Measurements from ENCODE around the gene ZNF516. TPM values are rescaled to one million over a fixed set of nuclear protein-coding genes. Genes with fewer than 3 reads are reported as not detected.

Gene ZNF516
- polyA plus RNA-seq, 1 experiment: 11.3 TPM

- Histone ChIP-seq H3K4me3 (ENCODE audit: low read depth, low read length) (no peak overlapping the region), H3K36me3 (ENCODE audit: control insufficient read depth, insufficient read depth, low read length) (peaks cover 4% of the 10 kb centered on the region), H3K27me3 (ENCODE audit: control insufficient read depth, insufficient read depth, low read length) (no peaks in the 10 kb centered on the region)
- no peak for TF ChIP-seq CTCF (IDR thresholded peaks at IDR 0.05; ENCODE audit: insufficient read depth, low read depth, low read length)
- DNase-seq (ENCODE audit: low read depth): no peak
- ChIA-PET CTCF (interaction anchor here (0.6 to 1.2 kb wide), 3 partner anchors 11 to 29 kb away, joined by 3 to 4 read pairs (median 3); no protein-coding TSS in a partner anchor), POLR2A (no interaction called here)
Observed at GRCh38 chr18:76461148-76461547, 33.9 kb downstream of the ZNF516 start.

GRCh38 chr18:76460482-76460881 is 34.6 kb downstream of the ZNF516 start:
- ChIA-PET POLR2A (no interaction called here), CTCF (interaction anchor here (0.6 to 1.2 kb wide), 3 partner anchors 10 to 30 kb away, joined by 3 to 4 read pairs (median 3); no protein-coding TSS in a partner anchor)
- no peak for TF ChIP-seq CTCF (IDR thresholded peaks at IDR 0.05; ENCODE audit: insufficient read depth, low read depth, low read length)
- Histone ChIP-seq H3K27me3 (ENCODE audit: control insufficient read depth, insufficient read depth, low read length) (no peaks in the 10 kb centered on the region), H3K4me3 (ENCODE audit: low read depth, low read length) (no peak overlapping the region), H3K36me3 (ENCODE audit: control insufficient read depth, insufficient read depth, low read length) (peaks cover 4% of the 10 kb centered on the region)
- no peak for DNase-seq (ENCODE audit: low read depth)

- CTCF ChIA-PET: interaction anchor here (1.0 to 1.5 kb wide), 3 partner anchors 9 to 61 kb away, joined by 3 to 5 read pairs (median 3); no protein-coding TSS in a partner anchor
- 0 out of 2 replicates have a peak, but pooled peaks have one; percentile 4 for TF ChIP-seq CTCF (IDR thresholded peaks at IDR 0.05; ENCODE audit: insufficient read depth, low read depth, low read length)
- Histone ChIP-seq H3K27me3 (ENCODE audit: control insufficient read depth, insufficient read depth, low read length) (no peaks in the 10 kb centered on the region), H3K36me3 (ENCODE audit: control insufficient read depth, insufficient read depth, low read length) (peaks cover 4% of the 10 kb centered on the region), H3K4me3 (ENCODE audit: low read depth, low read length) (no peak overlapping the region)
- DNase-seq (ENCODE audit: low read depth): peak; percentile 98
- POLR2A ChIA-PET: no interaction called here
Observed at GRCh38 chr18:76459687-76460350, 35.2 kb downstream of the ZNF516 start.

- CTCF ChIA-PET: interaction anchor here (1.0 to 1.5 kb wide), 2 partner anchors 8 to 60 kb away, joined by 3 to 5 read pairs; no protein-coding TSS in a partner anchor
- Histone ChIP-seq H3K4me3 (ENCODE audit: low read depth, low read length) (no peak overlapping the region), H3K27me3 (ENCODE audit: control insufficient read depth, insufficient read depth, low read length) (no peaks in the 10 kb centered on the region), H3K36me3 (ENCODE audit: control insufficient read depth, insufficient read depth, low read length) (peaks cover 4% of the 10 kb centered on the region)
- TF ChIP-seq CTCF (IDR thresholded peaks at IDR 0.05; ENCODE audit: insufficient read depth, low read depth, low read length): no peak
- no peak for DNase-seq (ENCODE audit: low read depth)
- POLR2A ChIA-PET: no interaction called here
Observed at GRCh38 chr18:76459312-76459686, 35.7 kb downstream of the ZNF516 start.

- Histone ChIP-seq H3K27me3 (ENCODE audit: control insufficient read depth, insufficient read depth, low read length) (no peaks in the 10 kb centered on the region), H3K36me3 (ENCODE audit: control insufficient read depth, insufficient read depth, low read length) (peaks cover 4% of the 10 kb centered on the region), H3K4me3 (ENCODE audit: low read depth, low read length) (no peak overlapping the region)
- no peak for DNase-seq (ENCODE audit: low read depth)
- no peak for TF ChIP-seq CTCF (IDR thresholded peaks at IDR 0.05; ENCODE audit: insufficient read depth, low read depth, low read length)
- POLR2A ChIA-PET: no interaction called here
- CTCF ChIA-PET: interaction anchor here (1.0 to 1.5 kb wide), 2 partner anchors 8 to 60 kb away, joined by 3 to 5 read pairs; no protein-coding TSS in a partner anchor
Observed at GRCh38 chr18:76458522-76459311, 36.3 kb downstream of the ZNF516 start.

Data from BJ (cell line).